DOHH2 (cell line): Measurements from ENCODE around the gene TAF1B.

Experiments used
- H3F3A ChIP-seq: fragments of 200-600 bp; sonication (generic), shearing (Covaris generic); 2 replicates; pipeline ENCODE4 v1.6.0; 2016; ENCODE audit warnings: antibody characterized with exemption, mild to moderate bottlenecking; ENCODE audit not compliant: control insufficient read depth, insufficient read depth
- H3K27ac ChIP-seq: fragments of 200-600 bp; sonication (generic); 2 replicates; pipeline ENCODE4 v1.5.1; 2014; ENCODE audit warnings: low read depth, mild to moderate bottlenecking, low read length, moderate library complexity
- H3K27me3 ChIP-seq: fragments of 200-600 bp; sonication (generic); 2 replicates; pipeline ENCODE4 v1.6.1; 2014; ENCODE audit warnings: mild to moderate bottlenecking, low read length, mixed read lengths; ENCODE audit not compliant: control insufficient read depth
- H3K36me3 ChIP-seq: fragments of 200-600 bp; sonication (generic); 2 replicates; pipeline ENCODE4 v1.6.1; 2014; ENCODE audit warnings: mild to moderate bottlenecking, low read length, moderate library complexity, mixed read lengths; ENCODE audit not compliant: control insufficient read depth
- H3K4me1 ChIP-seq: fragments of 200-600 bp; sonication (generic); 2 replicates; pipeline ENCODE4 v1.6.1; 2014; ENCODE audit warnings: mild to moderate bottlenecking, low read length, mixed read lengths; ENCODE audit not compliant: control insufficient read depth
- H3K4me2 ChIP-seq: fragments of 200-600 bp; sonication (generic); 2 replicates; pipeline ENCODE4 v1.6.0; 2014; ENCODE audit warnings: mild to moderate bottlenecking, low read length, moderate library complexity
- H3K4me3 ChIP-seq: fragments of 200-600 bp; sonication (generic); 2 replicates; pipeline ENCODE4 v1.5.1; 2014; ENCODE audit warnings: mild to moderate bottlenecking, low read length, mixed read lengths
- H3K79me2 ChIP-seq: fragments of 200-600 bp; sonication (generic); 2 replicates; pipeline ENCODE4 v1.6.1; 2014; ENCODE audit warnings: mild to moderate bottlenecking, low read length, mixed read lengths; ENCODE audit not compliant: control insufficient read depth
- H3K9me2 ChIP-seq: fragments of 200-600 bp; sonication (generic); replicated peaks from 2 replicates; pipeline ENCODE4 v1.6.1; 2014; ENCODE audit warnings: mild to moderate bottlenecking, low read length, mixed read lengths; ENCODE audit not compliant: control insufficient read depth
- H3K9me3 ChIP-seq: fragments of 200-600 bp; sonication (generic); 2 replicates; pipeline ENCODE4 v1.6.1; 2014; ENCODE audit warnings: antibody characterized with exemption, low read length, mixed read lengths; ENCODE audit not compliant: control insufficient read depth, insufficient read depth
- H4K20me1 ChIP-seq: fragments of 200-600 bp; sonication (generic); 2 replicates; pipeline ENCODE4 v1.6.0; 2014; ENCODE audit warnings: low read depth, mild to moderate bottlenecking, antibody characterized with exemption, low read length, moderate library complexity; ENCODE audit not compliant: control insufficient read depth, insufficient read depth
- CTCF ChIP-seq: fragments of 200-600 bp; sonication (generic); IDR thresholded peaks from one replicate; pipeline ENCODE4 v1.5.1; 2014; ENCODE audit warnings: antibody characterized with exemption, mild to moderate bottlenecking, low read depth, low read length; ENCODE audit not compliant: poor library complexity, severe bottlenecking
- EZH2phosphoT487 ChIP-seq: fragments of 200-600 bp; sonication (generic); IDR thresholded peaks from 2 replicates; pipeline ENCODE4 v1.6.1; 2017; ENCODE audit warnings: borderline replicate concordance, mild to moderate bottlenecking, antibody characterized with exemption, low read length, moderate library complexity, mixed read lengths

Gene TAF1B

GRCh38 chr2:9982891-9983290 is 139.6 kb downstream of the TAF1B start:
- Histone ChIP-seq H4K20me1 (no peaks in the 10 kb centered on the region), H3K4me2 (no peak overlapping the region), H3K36me3 (no peaks in the 10 kb centered on the region), H3K4me3 (no peak overlapping the region), H3K27me3 (no peaks in the 10 kb centered on the region), H3F3A (peaks cover 3% of the 10 kb centered on the region; the same call in 1 of the 2 replicates), H3K9me2 (no peaks in the 10 kb centered on the region), H3K4me1 (no peaks in the 10 kb centered on the region), H3K27ac (no peak overlapping the region), H3K9me3 (no peaks in the 10 kb centered on the region), H3K79me2 (no peaks in the 10 kb centered on the region)
- TF ChIP-seq CTCF (no peak), EZH2phosphoT487 (no peak)

GRCh38 chr2:9983401-9984216 is 140.3 kb downstream of the TAF1B start:
- H3K27me3 ChIP-seq = no peaks in the 10 kb centered on the region
- H3K9me2 ChIP-seq = no peaks in the 10 kb centered on the region
- no peak overlapping the region for H3K4me3 ChIP-seq
- no peak for TF ChIP-seq EZH2phosphoT487
- H3K4me2 ChIP-seq = no peak overlapping the region
- H3K9me3 ChIP-seq = no peaks in the 10 kb centered on the region
- H3F3A ChIP-seq = peaks cover 3% of the 10 kb centered on the region; the same call in 1 of the 2 replicates
- no peaks in the 10 kb centered on the region for H4K20me1 ChIP-seq
- H3K79me2 ChIP-seq = no peaks in the 10 kb centered on the region
- no peaks in the 10 kb centered on the region for H3K4me1 ChIP-seq
- no peak overlapping the region for H3K27ac ChIP-seq
- H3K36me3 ChIP-seq = no peaks in the 10 kb centered on the region
